H1 (cell line): Measurements from ENCODE around the gene MT2A.

Experiments used
- JUND ChIP-seq: IDR thresholded peaks from 2 replicates; pipeline ENCODE4 v1.6.1; 2011; ENCODE audit warnings: mild to moderate bottlenecking, improper control_type of control experiment, low read length
- POLR2AphosphoS5 ChIP-seq: IDR thresholded peaks from 2 replicates; pipeline ENCODE4 v1.6.1; 2011; ENCODE audit warnings: low read depth, low read length
- TF ChIP-seq, protein P1 (sequence below), 3 experiments: IDR thresholded peaks; 1 replicate in 2 of 3; 2 replicates in 1 of 3; pipeline versions ENCODE4 v1.5.1 to v1.6.1; 2011; ENCODE audit warnings: low read length in 3 of 3, mild to moderate bottlenecking in 3 of 3, inconsistent platforms in 2 of 3, low read depth in 1 of 3, moderate library complexity in 1 of 3; ENCODE audit not compliant: insufficient read depth in 1 of 3; ENCODE audit errors: control extremely low read depth in 1 of 3

DNA sequence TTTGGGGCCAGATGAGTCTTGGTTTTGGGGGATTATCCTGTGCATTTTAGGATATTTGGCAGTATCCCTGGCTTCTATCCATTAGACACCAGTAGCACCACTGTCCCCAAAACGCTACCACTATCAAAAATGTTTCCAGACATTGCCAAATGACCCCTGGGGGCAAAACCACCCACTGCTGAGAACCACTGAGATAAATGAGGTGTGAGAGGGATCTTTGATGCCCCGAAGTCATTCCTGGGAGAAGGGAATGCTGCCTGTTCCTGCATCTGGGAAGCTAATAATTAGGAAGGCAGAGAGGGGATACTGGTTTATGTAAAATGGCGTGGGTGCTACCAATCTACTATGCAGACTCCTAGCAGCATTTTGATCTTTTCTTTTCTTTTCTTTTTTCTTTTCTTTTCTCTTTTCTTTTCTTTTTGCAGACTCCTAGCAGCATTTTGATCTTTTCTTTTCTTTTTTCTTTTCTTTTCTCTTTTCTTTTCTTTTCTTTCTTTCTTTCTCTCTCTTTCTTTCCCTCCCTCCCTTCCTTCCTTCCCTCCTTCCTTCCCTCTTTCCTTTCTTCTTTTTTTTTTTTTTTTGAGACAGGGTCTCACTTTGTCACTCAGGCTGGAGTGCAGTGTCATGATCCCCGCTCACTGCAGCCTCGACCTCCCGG lies 27.9 kb upstream of the MT2A start:
- TF ChIP-seq POLR2AphosphoS5 (no peak), JUND (no peak)
- TF ChIP-seq, protein P1, sequence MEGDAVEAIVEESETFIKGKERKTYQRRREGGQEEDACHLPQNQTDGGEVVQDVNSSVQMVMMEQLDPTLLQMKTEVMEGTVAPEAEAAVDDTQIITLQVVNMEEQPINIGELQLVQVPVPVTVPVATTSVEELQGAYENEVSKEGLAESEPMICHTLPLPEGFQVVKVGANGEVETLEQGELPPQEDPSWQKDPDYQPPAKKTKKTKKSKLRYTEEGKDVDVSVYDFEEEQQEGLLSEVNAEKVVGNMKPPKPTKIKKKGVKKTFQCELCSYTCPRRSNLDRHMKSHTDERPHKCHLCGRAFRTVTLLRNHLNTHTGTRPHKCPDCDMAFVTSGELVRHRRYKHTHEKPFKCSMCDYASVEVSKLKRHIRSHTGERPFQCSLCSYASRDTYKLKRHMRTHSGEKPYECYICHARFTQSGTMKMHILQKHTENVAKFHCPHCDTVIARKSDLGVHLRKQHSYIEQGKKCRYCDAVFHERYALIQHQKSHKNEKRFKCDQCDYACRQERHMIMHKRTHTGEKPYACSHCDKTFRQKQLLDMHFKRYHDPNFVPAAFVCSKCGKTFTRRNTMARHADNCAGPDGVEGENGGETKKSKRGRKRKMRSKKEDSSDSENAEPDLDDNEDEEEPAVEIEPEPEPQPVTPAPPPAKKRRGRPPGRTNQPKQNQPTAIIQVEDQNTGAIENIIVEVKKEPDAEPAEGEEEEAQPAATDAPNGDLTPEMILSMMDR (IDR thresholded peaks at IDR 0.05; ENCODE audit: control extremely low read depth in 1 of 3, insufficient read depth in 1 of 3, low read depth in 1 of 3, low read length in 3 of 3), result no peak
